ENCODE measurements around the gene PI4K2A.
"Not testable (repeated sequence)": the region's sequence is repeated elsewhere in the genome, so short reads cannot be mapped to it uniquely, and the experiment has no call there.

Gene PI4K2A

GRCh38 chr10:97690133-97690532 lies 49.7 kb downstream of the PI4K2A start:
- H3K4me3 ChIP-seq (ENCODE audit: low read depth, low read length) = no peak overlapping the region
- TF ChIP-seq, protein P1, sequence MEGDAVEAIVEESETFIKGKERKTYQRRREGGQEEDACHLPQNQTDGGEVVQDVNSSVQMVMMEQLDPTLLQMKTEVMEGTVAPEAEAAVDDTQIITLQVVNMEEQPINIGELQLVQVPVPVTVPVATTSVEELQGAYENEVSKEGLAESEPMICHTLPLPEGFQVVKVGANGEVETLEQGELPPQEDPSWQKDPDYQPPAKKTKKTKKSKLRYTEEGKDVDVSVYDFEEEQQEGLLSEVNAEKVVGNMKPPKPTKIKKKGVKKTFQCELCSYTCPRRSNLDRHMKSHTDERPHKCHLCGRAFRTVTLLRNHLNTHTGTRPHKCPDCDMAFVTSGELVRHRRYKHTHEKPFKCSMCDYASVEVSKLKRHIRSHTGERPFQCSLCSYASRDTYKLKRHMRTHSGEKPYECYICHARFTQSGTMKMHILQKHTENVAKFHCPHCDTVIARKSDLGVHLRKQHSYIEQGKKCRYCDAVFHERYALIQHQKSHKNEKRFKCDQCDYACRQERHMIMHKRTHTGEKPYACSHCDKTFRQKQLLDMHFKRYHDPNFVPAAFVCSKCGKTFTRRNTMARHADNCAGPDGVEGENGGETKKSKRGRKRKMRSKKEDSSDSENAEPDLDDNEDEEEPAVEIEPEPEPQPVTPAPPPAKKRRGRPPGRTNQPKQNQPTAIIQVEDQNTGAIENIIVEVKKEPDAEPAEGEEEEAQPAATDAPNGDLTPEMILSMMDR (IDR thresholded peaks at IDR 0.05; ENCODE audit: insufficient read depth, low read depth, low read length, missing control alignments) = no peak
- DNase-seq (ENCODE audit: low read depth) = no peak

- H3K4me3 ChIP-seq (ENCODE audit: low read depth, low read length); DNase-seq (ENCODE audit: low read depth): not testable (repeated sequence)
Observed at GRCh38 chr10:97698072-97698655, 57.7 kb downstream of the PI4K2A start.

GRCh38 chr10:97701438-97702069 lies 61.1 kb downstream of the PI4K2A start:
- DNase-seq (ENCODE audit: low read depth) = peak; percentile 76

GRCh38 chr10:97703398-97704067 lies 63.1 kb downstream of the PI4K2A start:
- TF ChIP-seq, protein P1 (IDR thresholded peaks at IDR 0.05; ENCODE audit: insufficient read depth, low read depth, low read length, missing control alignments) = no peak
- H3K4me3 ChIP-seq (ENCODE audit: low read depth, low read length) = no peak overlapping the region
- DNase-seq (ENCODE audit: low read depth) = no peak

More at GRCh38 chr10:97701438-97702069, 61.1 kb downstream of the PI4K2A start:
- H3K4me3 ChIP-seq (ENCODE audit: low read depth, low read length) = no peak overlapping the region
- TF ChIP-seq, protein P1 (IDR thresholded peaks at IDR 0.05; ENCODE audit: insufficient read depth, low read depth, low read length, missing control alignments) = peak; percentile 87

- H3K4me3 ChIP-seq (ENCODE audit: low read depth, low read length) = no peak overlapping the region
- DNase-seq (ENCODE audit: low read depth) = no peak
- TF ChIP-seq, protein P1 (IDR thresholded peaks at IDR 0.05; ENCODE audit: insufficient read depth, low read depth, low read length, missing control alignments) = no peak
Observed at GRCh38 chr10:97704341-97704740, 63.9 kb downstream of the PI4K2A start.

GRCh38 chr10:97705006-97705670 lies 64.7 kb downstream of the PI4K2A start:
- H3K4me3 ChIP-seq (ENCODE audit: low read depth, low read length) = no peak overlapping the region
- TF ChIP-seq, protein P1 (IDR thresholded peaks at IDR 0.05; ENCODE audit: insufficient read depth, low read depth, low read length, missing control alignments) = no peak
- DNase-seq (ENCODE audit: low read depth) = no peak

Measured in GM12865 (cell line).